Pons (tissue), 1 donor: ENCODE results near the gene ENO2.

Experiments used
- DNase-seq: peaks from one replicate; pipeline ENCODE4 v3.0.0-alpha.2; 2016; ENCODE audit warnings: low spot score

The ENO2 gene

DNA sequence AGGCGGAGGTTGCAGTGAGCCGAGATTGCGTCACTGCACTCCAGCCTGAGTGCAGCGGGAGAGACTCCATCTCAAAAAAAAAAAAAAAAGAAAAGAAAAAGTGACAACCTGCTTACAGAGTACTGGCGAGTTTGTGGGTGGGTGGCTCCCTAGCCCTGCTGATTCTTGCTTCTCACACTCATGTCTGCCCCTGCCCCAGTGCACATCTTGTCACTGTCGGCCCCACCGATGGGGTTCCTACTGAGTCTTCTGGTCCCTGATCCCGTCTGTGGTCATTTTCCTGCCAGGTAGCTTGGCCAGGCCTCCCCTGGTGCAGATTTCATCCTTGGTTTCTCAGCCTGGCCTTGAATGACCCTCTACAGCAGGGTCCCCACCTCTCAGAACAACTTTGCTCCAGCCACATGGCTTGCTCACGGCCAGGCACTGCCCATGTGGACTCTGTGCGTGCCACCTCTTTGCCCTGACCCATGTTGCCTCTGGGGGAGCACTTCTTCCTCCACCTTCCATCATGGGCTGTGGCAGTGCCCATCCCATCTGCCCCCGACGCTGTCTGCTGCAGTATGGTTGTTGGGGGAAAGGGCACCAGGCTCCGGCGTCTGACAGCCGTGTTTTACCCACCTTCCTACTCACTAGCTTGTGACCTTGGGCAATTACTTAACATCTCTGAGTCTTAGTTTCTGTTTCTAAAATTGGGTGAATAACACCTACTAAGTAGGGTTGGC, 34.7 kb downstream of the ENO2 start:
- DNase-seq: no peak

DNA sequence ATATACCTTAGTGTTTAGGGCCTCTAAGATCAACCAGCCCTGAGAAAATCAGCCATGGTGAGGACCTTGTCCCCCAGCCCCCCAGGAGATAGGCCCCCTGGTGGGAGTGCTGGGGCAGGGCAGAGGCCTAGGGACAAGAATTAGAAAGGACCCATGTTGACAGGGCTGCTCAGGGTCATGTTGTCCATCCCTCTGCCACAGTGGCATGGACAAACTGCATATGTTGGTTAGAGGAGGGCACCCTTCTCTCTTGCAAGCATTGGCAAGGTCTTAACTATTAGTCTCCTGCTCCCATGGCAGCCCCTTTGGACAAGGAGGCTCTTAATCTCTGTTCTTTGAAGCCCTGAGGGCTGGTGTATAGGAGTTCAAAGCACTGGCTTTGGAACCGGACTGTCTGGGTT, 36.0 kb downstream of the ENO2 start:
- DNase-seq: no peak

DNA sequence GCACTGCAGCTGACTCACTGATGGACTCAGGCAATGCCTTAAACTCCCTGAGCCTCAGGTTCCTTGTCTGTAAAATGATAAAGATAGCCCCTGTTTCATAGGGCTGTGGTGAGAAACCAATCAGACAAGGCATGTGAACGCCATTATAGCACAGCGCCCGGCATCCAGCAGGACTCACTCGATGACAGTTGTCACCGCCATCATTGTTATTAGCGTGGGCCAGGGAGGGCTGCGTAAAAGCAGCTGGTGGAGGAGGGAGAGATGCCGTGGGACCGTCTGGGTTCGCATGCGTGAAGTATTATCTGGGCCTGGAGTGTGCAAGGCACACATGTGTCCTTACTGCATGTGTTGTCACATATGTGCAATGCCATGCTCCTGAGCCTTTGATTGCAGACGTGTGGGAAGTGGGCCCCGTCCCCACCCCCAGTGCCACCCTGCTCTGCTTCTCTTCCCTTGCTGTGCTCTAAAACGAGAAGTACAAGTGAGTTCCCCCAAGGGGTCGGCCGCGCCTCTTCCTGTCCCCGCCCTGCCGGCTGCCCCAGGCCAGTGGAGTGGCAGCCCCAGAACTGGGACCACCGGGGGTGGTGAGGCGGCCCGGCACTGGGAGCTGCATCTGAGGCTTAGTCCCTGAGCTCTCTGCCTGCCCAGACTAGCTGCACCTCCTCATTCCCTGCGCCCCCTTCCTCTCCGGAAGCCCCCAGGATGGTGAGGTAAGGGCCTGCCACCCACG, 36.6 kb downstream of the ENO2 start, which contains the start of gene PTPN6:
TSS of gene PTPN6 (plus strand) at position 546 of the 730 bp plus-strand sequence. CDS start at position 703, 157 bp downstream.
- DNase-seq: no peak

DNA sequence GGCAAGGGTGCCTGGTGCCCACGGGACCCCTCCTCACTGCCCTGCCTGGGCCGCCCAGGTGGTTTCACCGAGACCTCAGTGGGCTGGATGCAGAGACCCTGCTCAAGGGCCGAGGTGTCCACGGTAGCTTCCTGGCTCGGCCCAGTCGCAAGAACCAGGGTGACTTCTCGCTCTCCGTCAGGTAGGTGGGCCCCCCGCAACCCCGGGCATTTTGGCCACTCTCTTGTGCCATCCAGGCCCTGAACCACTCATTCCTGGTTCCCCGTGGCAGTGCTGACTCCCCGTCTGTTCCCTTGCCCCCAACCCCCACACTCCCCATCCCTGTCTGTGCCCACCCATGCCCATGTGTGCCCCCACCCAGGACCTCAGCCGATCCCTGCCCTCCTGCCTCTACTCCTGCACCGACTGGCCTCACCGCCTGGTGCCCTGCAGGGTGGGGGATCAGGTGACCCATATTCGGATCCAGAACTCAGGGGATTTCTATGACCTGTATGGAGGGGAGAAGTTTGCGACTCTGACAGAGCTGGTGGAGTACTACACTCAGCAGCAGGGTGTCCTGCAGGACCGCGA, 37.3 kb downstream of the ENO2 start:
- DNase-seq: no peak

DNA sequence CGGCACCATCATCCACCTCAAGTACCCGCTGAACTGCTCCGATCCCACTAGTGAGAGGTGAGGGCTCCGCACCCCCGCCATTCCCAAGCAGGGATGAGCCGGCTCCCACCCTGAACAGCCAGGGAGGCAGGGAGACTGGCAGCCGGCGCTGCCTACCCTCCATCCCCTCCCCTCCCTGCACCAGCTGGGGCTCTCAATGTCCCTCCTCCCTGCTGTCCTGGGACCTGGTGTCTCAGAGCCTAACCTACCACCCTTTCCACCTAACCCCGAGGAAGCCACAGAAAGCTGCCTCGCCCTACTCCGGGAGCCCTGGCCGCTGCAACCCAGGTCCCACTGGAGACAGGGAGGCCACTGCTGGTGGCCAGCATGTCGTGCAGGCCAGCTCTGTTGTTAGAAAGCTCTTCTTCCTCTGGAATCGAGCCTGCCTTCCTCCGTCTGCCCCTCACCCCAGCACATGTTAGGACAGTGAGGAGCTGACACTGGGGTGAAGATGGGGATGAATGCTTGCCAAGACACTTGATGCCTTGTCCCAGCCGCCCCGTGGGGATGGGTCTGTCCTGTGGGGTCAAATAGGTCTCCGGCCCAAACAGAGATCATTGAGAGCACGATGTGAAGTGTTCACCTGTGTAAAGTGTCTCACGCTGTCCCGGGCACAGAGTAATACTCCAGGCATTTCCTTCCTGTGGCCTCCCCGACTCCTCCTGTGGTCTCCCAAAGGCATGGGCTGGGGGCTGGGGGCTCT, 37.9 kb downstream of the ENO2 start:
- DNase-seq: no peak

DNA sequence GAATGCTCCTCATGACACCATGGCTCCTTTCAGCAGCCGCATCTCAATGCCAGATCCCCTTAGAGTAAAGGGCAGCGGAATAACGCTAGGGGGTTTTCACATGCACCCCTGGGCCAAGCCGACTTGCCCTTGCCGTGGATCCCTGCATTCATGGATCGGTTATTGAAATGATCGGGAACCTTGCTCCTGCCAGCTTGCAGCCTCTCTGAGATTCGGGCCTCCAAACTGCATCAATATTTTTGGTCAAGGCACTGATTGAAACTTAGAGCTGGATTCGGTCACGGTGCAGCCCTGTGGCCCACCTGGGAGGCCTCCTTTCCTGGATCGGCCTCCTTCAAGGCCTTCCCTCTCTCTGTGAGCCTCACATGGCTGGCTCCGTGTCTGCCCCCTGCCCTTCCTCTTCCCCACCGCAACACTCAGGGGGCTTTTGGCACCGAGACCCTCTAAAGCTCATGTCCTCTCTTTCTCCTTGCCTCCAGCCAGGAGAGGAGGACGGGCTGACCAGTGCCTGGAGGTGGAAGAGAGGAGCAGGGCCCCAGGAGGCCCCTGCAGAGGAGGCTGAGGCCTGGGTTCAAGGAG, 38.6 kb downstream of the ENO2 start:
- DNase-seq: no peak

DNA sequence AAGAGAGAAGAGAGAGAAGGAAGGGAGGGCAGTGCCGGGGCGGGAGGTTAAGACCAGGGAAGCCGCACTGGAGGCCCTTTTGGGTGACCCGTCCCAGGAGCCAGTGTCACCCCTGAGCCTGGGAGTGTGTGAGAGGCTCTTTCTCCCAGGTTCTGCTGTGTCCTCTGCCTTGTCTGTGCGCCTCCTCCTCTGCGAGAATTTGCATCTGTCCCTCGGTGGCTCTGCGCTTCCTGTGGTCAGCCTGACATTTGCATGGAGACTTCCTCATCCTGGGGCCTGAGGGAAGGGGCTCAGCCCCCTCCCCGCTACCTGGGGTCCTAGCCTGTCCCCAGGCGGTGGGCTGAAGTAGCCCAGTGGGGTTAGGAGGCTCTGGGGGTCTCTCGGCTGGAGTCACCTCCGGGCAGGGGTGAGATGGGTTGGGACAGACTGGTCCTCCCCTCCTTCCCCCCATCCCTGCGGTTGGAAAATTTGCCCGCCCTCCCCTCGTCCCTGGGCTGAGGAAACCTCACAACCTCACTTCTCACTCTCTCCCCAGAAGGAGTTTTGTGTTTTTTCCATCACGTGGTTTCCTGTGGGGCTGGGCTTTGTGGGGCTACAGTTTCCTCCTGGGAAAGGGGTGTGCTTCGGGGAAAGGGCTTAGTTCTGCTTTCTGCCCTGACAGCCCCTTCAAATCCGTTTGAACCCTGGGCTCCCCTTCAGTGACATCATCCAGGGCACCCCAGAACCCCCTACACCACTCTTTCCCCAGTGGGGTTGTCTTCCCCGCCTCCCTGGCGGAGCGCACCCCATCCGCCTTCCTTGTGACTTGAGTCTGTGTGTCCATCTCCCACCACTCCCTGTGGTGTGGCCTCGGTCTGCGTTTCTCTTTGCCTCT, 39.3 kb downstream of the ENO2 start:
- peak; percentile 81 for DNase-seq

DNA sequence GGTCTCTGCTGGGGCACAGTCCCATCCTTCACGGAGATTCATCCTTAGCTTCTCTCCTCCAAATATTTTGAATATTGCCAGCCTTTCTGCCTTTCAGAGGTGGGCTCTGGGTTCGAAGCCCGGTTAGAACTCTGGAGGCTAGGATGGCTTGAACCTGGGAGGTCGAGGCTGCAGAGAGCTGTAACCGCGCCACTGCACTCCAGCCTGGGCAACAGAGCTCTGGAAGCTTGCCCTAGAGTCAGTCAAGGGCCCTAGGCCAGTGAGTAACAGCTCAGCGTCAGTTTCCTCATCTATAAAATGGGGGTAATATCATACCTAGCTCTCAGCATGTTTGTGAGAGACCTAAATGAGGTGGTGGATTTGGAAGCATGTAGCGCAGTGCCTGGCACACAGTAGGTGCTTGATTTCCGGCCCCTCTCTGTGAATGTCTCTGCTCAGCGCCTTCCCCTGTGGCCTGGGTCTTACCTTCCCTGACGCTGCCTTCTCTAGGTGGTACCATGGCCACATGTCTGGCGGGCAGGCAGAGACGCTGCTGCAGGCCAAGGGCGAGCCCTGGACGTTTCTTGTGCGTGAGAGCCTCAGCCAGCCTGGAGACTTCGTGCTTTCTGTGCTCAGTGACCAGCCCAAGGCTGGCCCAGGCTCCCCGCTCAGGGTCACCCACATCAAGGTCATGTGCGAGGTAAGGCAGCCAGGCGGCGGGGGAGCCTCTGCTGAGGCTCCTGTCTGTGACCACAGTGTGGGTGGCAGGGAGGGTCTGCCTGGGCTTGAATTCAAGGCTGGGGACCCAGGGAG, 40.1 kb downstream of the ENO2 start:
- DNase-seq: no peak

DNA sequence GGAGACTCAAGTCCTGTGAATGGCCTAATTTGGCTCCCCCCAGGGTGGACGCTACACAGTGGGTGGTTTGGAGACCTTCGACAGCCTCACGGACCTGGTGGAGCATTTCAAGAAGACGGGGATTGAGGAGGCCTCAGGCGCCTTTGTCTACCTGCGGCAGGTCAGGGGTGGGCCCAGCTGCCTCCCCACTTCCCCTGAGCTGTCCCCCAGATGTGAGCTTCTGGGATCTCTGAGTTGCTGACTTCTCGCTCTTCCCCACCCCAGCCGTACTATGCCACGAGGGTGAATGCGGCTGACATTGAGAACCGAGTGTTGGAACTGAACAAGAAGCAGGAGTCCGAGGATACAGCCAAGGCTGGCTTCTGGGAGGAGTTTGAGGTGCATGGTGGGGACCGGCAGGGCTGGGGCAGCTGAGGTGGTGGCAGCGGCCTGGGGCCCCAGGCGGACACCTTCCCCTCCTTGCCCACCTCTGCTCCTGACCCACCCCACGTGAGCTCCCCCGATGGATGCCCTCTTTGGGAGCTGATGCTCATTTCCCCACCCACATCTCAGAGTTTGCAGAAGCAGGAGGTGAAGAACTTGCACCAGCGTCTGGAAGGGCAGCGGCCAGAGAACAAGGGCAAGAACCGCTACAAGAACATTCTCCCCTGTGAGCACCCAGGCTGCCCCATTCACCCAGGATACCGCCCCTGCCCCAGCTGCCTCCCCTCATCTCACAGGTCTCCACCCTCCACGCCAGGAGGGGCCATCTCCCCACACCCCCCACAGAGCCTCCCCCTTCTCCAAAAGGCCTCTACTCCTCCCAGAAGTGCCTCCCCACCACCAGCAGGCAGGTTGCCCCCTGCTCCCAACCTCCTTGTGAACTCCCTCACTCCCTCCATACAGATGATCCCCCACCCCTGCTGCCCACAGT, 41.0 kb downstream of the ENO2 start:
- no peak for DNase-seq

DNA sequence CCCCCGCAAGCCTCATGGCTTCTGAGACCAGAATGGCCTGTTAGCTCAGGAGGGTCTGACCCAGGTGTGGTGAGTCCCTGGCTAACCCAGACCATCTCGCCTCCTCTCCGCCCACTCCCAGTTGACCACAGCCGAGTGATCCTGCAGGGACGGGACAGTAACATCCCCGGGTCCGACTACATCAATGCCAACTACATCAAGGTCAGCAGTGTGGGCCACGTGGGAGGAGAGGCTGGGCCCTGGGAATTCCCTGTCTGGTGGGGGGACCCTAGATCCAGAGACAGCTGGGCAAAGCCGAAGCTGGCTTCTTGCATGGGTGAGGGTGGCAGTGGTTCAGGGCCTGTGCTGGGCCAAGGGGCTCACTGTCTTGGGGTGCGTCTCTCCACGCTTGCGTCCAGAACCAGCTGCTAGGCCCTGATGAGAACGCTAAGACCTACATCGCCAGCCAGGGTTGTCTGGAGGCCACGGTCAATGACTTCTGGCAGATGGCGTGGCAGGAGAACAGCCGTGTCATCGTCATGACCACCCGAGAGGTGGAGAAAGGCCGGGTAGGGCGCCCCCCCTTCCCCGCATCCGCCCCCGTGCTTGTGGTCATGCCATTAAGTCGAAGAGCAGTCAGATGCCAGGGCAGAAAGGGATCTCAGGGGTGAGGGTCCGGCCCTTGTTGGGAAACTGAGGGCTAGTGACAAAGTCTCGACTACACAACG, 41.8 kb downstream of the ENO2 start:
- no peak for DNase-seq

DNA sequence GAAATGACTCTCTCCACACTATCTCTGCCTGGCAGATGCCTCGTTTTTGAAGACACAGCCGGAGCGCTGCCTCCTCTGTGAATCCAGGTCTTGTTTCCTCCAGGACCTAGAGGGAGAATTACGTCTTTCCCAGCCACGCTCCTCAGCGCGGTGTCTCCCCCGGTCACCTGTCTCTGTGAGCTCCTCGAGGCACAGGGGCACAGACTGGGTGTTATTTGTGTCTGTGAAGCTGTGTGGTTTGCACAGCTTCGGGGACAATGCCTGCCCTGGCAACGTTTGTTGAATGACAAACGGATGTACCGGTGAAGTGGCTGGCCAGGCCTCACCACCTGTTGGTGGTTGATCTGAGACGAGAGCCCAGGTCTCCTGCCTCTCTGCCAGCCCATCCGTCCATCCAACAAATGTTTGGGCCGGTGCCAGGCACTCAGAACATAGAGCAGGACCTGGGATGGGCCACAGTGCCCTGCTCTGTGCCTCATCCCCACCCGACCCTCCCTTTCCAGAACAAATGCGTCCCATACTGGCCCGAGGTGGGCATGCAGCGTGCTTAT, 42.8 kb downstream of the ENO2 start:
- no peak for DNase-seq

DNA sequence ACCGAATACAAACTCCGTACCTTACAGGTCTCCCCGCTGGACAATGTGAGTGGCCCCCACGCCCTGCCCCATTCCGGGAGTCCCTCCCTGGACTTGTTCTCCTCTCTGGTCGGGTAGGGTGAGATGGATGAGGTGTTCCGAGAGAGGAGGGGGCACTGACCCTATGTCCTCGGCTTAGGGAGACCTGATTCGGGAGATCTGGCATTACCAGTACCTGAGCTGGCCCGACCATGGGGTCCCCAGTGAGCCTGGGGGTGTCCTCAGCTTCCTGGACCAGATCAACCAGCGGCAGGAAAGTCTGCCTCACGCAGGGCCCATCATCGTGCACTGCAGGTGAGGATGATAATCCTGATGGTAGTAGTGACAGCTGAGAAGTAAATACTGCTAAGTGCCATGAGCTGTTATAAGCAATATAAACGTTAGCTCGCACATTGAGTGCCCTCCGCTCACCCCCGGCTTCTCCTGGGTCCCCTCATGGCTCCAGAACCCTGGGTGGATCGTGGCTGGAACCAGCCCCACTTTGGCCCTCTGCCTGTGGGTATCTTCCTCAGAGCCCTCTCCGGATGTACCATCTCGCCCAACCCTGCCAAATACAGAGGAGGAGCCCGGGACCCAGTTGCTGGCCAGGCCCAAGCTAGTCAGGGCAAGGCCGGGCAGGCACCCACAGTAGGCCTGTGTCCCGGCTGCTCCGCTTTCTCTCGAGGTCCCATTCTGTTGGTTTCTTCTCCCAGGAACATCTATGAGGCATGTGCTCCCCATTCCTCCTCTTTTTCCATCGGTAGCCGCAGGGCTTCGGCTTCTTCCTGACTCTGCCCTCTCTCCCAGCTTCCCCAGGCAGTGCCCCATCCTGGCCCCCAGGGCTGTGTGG, 43.6 kb downstream of the ENO2 start:
- DNase-seq: no peak

DNA sequence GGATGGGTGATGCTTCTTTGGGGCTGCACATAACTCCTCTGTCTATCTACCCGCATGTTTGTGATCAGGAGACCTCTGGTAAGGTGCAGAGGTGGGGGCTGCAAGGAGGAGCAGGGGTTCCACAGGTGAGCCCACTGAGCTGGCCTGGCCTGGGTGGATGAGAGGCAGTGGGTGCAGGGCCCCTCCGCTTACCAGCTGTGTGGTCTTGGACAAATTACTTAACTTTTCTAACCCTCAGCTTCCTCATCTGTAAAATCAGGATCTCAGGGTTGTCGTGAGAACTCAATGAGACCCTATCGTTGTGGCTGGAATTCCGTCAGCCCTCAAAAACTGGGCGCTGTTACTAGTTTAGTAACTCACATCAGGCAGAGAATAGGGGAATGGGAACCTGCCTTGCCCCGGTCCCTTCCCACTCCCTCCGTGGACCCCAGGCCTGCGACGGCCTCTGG, 44.3 kb downstream of the ENO2 start:
- no peak for DNase-seq

DNA sequence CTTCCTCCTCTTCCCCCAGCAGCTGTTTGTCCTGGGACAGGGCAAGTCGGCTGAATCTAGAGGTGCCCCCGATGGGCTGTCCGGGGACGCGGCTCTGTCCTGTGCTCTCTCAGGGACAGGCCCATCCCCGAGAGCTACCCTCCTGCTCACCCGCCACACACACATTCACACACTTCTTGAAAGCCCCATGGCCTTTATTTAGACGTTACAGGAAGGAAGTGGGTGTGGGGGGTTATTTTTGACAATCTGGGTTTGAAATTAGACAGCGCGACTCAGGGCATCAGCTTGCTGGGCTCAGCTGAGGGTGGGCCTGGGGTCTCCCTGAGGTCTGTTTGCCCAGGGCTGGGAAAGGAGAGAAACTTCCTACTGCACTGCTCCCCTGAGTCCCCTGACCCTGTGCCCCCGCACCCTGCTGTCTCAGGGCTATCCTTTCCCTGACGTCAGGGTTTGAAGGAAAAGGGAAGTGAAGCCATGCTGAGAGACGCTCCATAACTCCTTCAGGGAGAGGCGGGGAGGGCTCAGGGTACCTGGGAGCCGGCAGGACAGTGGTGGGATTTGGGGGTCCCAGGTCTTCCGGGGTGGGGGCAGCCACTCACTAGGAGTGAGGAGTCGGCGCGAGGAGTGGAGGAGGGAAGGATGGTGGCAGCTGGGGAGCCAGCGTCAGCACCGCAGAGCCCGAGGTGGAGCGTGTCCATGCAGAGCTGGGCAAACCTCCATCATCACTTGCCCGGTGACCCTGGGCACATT, 44.9 kb downstream of the ENO2 start:
- peak; percentile 69 for DNase-seq

DNA sequence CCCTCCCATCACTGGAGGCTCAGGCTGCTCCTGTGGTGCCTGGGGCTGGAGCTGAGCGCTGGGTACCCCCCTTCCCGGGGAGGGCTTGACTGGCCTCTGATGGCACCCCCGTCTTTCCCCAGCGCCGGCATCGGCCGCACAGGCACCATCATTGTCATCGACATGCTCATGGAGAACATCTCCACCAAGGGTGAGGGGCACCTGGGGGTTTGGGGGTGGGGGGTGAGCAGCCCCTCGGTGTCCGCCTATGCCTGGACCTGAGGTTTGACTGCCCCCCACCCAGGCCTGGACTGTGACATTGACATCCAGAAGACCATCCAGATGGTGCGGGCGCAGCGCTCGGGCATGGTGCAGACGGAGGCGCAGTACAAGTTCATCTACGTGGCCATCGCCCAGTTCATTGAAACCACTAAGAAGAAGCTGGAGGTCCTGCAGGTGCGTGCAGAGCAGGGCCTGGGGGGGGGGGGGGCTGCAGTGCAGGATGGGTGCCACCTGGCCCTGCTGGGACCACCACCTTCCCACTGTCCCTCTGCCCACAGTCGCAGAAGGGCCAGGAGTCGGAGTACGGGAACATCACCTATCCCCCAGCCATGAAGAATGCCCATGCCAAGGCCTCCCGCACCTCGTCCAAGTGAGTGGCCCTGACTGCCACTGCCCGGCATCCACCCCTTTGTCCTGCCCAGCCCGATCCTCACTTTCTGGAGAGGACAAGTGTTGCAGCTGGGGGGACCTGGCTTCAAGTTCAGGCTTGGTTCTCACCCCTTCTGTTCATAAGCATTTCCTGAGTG, 45.6 kb downstream of the ENO2 start:
- no peak for DNase-seq
